HT1080 (cell line): ENCODE data around the gene PROM2. TPM values are rescaled to one million over a fixed set of nuclear protein-coding genes. Genes with fewer than 3 reads are reported as not detected.

Source experiments
- DNase-seq: peaks from one replicate; pipeline ENCODE4 v3.0.0-alpha.2; 2015; ENCODE audit warnings: low read depth
- total RNA-seq: library from RNA; depleted of rRNA; stranded (reverse); fragments of >200 nt; shearing (Covaris generic); gene quantifications from 2 replicates; pipeline ENCODE4 v1.2.3, GENCODE V29; 2014

Gene PROM2
- total RNA-seq, 1 experiment from 2014 or later: not detected

DNA sequence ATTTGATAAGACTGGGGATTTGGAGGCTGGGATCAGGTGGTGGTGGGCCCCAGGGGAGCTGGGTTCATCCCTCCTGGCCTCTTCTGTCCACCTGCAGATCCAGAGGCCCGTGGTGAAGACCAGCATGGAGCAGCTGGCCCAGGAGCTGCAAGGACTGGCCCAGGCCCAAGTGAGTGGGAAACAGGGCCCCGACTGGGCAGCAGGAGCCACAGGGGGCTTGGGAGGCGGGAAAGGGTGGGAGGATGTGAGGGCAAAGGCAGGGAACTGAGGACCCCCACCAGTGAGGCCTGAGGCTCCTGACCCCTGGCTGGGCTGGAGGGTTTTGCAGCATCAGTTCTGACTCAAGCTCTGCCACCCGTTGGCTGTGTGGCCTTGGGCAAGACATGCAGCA is 11.3 kb downstream of the PROM2 start:
- DNase-seq: no peak

DNA sequence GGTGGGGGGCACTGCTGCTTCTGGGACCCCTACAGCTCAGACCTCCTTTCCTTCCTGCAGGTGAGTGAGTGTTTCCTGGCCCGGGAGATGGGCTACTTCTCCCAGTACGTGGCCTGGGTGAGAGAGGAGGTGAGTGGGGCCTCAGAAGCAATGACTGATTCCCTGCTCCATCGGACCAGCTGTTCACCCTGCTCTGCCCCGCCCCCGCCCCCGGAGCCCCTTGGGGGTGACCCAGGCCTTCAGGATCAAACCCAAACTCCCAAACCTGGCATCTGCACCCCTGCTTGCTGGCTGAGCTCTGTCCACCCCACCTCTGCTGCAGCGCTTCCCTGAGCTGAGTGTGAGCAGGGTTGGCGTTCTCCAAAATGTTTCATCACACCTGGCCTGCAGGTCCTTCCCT is 13.1 kb downstream of the PROM2 start:
- no peak for DNase-seq

DNA sequence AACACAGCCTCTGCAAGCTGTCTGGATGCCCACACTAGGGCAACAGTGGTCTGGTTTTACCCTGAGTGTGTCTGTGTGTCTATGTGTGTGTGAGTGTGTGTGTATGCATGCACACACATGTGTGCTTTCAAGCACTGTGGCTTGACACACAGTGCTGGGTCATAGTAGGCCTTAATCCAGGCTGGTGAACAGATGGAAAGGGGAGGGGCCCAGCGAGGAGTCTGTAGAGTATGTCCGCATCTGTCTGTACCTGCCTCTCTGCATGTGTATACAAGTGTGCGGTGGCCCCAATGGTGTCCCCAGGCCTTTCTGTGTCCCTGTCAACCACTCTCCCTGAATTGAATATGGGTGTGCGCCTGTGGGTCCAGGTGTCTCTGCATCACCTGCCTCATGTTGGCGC is 13.6 kb downstream of the PROM2 start:
- DNase-seq: no peak

DNA sequence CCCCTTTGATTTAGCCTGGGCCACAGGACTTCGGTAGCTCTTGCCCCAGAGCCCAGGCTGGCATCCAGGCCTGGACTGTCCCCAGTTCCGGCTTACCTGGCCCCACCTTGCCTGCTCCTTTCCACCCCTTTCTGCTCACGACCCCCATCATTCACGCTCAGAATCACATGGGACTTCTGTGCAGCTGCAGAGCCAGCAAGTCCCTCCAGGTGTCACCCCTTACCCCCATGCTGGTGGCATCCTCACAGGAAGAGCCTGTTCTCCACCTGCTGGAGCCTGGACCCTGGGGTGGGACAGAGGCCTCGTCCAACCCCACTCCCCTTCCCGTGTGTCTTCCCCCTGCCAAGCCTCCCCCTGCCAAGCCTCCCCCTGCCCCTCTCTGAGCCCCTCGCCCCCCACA is 15.0 kb downstream of the PROM2 start:
- DNase-seq: no peak

DNA sequence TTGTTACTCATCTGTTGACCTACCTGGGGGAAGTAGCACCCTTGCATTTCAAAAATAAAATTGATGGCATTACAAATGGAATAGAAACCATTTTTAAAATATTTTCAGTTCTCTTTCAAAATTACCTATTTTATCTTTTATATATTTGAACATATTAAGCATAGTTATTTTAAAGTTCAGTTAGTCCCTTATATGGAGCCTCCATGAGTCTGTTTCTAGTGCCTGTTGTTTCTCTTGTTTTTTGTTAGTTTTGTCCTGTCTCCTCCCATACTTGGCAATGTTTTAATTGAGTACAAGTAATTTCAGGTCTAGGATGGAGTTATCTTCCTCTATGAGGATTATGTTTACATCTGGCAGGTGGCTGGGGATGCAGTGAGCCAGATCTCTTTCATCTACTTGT is 17.0 kb downstream of the PROM2 start:
- DNase-seq: no peak

DNA sequence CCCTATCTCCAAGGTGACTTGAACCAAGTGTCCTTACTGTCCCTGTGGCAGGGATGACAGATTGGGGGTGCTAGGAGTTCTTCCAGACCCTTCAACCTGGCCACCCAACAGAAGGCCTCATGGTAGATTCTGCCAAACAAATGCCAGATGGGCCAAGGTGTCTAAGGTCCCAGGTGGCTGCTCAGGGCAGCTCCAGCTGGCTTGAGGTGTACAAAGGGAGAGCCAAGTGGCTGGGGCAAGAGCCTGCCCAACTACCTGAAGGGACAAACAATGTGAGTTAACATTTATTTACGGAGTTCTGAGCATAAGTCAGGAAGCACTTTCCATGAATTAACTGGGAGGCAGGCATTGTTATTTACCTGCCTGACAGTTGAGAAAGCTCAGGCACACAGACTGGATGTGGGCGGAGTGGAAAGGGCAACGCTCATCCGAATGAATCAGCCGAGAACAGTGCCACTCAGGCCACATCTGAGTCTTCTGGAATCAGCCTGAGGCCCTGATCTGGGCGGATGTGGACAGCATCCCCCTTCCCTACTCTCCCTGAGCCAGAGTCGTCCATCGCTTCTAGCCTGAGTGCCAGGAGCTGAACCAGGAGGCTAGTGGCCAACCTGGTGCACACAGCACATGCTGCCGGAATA is 18.5 kb downstream of the PROM2 start:
- peak; percentile 29 for DNase-seq

DNA sequence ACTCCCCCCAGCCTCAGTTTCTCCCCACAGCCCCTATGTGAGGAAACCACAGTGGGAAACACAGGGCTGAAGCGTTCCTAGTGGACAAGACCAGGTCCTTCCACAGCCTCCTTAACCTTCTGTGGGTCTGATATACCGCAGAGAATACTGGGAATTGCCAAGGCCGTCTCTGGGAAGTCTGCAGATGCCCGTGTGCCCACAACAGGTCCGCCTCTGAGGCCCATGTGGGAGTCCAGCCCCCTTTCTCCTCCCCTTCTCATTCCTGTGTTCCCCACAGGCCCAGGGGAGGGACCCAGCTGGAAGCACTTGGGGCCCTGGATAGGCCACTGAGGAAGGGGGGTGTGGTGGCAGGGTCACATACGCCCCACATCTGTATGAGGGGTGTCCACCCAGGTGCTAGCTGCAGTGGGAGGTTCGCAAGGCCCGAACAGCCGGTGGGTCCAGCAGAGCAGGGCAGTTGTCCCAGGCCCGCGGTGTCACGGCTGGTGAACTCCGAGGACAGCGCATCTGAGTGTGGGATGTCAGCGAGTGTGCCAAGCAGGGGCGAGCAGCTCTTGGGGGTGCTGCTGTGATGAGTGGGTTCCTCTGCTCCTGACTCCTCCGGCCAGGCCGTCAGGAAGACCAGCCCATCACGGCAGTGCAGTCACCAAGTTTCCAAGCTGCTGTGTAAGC is 20.5 kb downstream of the PROM2 start:
- DNase-seq: no peak

DNA sequence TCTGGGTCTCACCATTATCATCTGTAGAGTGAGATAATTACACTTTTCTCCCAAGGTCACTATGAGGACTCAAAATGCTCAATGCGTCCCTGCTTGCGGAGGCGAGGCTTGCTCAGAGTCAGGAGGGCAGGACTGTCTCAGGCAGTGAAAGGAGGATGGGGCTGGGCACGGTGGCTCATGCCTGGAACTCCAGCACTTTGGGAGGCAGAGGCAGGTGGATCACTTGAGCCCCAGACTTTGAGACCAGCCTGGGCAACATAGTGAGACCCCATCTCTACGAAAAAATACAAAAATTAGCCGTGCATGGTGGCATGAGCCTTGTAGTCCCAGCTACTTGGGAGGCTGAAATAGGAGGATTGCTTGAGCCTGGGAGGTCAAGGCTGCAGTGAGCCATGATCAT is 21.1 kb downstream of the PROM2 start:
- no peak for DNase-seq

DNA sequence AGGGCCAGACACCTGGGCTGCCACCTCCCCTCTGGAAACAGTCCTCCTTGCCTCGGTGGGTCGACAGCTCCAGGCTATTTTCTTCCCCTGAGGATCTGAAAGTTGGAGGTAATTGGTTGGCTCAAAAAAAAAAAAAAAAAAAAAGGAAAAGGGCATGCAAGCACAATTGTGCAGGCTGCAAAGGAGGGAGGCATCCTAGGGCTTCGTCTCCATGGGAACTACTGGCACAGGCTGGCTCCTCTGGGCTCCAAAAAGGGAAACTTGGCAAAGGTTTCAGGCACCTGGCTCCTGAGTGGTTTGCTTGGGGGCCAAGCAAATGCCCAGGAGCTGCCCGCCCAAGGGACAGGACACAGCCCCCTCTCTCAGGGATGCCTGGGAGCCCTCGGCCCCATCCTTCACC is 21.8 kb downstream of the PROM2 start:
- no peak for DNase-seq

DNA sequence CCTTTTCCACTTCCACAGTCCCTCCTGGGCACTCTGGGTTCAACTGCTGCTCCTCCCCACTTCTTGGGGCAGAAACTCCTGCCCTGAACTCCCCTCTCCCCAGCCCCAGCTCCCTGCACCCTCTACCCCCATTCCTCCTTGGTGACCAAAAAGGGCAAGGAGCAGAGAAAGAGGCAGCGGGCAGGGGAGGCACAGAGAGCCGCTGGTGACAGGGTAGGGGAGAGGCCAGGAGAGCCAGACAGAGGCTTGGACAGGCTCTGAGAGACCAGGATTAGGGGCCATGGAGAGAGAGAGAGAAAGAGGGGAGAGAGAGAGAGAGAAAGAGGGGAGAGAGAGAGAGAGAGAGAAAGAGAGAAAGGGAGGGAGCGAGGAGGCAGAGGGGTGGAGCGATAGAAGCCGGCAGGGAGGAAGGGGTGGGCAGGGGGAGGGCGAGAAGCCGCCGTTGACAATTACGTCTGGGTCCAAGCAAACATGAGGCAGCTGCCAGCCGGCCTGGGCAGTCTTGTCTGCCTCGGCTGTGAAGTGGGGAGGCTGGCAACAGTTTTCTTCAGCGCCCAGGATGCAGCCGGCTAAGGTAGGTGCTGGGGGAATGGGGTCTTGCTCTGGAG is 22.7 kb downstream of the PROM2 start, which contains the start of gene KCNIP3:
TSS of gene KCNIP3 (plus strand) at position 468 of the 608 bp plus-strand sequence. CDS start at position 560, 92 bp downstream.
- DNase-seq: no peak

DNA sequence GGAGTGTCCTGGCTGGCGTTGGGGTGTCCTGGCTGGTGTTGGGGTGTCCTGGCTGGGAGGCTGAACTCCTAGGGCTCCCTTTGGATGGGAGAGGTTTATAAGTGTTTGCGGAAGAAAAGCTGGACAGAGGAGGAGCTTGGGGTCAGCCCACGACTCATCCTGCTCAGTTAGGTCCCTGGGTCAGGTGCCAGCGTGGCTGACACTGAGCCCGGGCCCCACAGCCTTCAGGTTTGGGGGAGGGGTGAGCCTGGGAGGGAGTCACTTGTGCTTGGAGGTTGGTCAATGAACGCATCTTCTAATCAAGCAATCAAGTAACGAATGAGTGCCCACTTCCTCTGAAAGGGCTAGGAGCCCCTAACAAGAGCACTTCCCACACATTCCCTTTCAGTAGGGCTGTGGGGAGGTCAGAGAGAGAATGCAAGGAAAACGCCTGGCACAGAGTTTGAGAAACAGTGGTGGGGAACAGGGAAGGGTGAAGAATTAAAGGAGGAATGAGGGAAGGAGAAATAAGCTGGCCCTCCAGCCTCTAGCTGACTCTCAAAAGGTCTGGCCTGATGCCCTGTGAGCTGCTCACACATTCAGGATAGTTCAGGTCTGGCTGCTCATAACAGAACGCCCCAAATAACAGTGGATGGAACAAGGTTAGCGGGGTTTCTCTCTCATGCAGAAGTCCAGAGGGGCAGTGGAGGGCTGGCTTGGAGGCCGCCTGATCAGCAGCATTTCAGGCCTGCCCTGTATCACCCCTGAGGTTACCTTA is 23.6 kb downstream of the PROM2 start:
- no peak for DNase-seq

DNA sequence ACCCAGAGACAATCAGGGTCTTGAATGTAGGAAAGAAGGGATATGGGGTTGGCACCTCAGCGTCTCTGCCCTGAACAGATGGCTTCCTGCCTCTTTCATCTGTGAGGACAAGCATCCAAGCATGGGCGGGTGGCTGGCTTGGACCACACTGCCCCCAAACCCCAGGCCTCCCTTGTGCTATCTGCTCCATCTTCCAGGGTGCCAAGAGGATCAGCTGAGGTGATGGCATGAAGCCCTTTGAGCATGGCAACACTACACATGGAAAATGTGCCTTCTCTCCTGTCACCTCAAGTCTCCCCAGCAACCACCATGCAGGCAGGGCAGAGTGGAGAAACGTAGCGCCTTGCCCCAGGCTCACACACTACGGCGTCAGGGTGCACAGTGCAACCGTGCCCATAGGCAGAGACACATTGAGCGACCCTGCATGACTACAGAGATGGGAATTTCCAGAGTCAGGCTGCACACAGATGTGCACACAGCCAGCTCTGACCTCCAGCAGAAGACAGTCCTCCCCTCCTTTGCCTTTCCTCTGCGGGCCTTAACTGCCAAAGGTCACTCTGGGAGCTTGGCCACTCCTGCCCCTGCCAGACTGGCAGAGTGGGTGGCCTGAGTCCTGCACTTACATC is 24.4 kb downstream of the PROM2 start:
- no peak for DNase-seq

DNA sequence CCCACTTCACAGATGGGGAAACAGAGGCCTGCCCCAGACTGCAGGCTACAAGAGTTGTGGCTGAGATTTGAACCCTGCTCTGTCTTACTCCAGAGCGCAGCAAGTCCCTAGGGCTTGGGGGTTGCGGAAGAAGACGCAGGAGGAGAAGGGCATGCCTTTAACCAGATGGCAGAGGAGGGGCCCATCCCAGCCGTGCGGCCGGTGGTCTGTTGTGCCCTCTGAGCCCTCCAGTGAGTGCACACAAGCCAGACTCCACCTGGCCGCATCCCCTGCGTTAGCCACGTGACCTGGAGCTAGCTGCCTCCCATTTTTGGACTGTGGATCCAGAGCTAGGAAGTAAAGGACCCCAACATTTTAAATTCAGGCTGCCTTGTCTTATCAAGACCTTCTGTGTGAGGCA is 25.7 kb downstream of the PROM2 start:
- no peak for DNase-seq

DNA sequence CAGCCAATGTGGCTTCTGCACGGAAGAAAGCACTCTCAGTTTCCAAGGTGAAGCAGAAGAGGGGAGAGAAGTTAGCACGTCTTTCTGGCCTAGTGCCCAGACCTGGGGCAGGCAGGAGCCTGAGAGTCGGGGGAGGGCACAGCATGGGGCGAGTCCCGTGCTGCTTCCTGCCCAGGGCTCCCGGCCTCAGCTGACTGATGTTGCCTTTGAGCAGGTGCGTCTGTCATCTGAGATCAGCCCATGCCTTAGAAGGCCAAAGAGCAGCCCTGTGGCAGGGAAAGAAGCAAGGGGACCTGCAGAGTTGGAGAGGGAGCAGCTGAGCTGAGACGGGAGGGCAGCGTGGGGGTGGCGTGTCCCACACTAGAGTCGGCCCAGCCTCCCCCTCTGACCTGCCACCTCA is 26.2 kb downstream of the PROM2 start:
- peak; percentile 27 for DNase-seq

DNA sequence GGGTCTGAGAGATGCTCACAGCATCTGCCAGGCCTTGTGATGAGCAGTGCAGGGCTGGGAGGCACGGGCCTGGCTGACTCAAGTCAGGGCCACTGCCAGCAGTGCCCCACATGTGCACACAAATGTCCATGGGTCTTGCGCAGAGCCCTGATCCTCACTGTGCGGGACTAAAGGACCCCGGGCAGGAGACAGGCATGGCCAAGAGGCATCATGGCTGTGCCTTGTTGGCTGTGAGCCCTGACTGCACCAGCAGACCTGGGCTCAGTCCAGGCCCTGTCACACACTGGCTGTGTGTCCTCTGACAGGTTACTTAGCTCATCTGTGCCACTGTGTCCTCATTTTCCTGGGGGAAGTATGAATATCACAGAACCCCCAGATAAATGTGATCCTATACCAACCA is 26.9 kb downstream of the PROM2 start:
- DNase-seq: no peak

DNA sequence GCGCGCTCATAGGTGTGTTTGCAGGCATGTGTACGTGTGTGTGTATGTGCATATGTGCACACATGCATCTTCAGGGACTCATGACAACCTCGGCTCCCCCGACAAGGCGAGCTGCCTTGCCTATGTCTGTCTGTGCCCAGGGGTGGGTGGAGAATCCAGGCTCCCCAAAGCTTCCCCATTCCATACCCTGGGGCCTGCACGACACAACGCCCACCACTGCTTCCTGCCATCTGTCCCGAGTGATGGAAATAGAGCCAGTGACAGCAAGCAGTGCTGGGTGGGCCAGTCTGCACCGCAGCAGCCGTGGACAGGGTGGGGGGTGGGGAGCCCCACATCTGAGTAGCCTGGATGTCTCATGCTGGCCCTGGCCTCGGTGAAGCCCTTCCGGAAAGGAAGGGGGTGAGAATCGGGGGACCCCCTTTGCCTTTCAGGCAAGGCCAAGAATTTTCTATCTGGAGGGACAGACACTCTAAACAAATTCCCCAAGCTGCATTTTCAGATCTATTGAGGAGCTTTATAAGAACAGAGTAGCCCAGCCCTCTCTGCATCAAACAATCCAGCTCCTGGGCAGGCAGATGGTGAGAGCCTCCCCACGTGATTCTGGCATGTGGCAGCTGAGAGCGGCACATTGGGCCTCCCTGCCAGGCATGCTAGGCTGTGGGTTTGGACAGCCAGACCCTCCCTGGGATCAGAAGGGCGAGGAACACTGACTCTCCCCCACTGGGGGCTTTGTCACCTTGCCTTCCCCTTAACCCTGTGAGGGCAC is 27.8 kb downstream of the PROM2 start:
- DNase-seq: no peak

DNA sequence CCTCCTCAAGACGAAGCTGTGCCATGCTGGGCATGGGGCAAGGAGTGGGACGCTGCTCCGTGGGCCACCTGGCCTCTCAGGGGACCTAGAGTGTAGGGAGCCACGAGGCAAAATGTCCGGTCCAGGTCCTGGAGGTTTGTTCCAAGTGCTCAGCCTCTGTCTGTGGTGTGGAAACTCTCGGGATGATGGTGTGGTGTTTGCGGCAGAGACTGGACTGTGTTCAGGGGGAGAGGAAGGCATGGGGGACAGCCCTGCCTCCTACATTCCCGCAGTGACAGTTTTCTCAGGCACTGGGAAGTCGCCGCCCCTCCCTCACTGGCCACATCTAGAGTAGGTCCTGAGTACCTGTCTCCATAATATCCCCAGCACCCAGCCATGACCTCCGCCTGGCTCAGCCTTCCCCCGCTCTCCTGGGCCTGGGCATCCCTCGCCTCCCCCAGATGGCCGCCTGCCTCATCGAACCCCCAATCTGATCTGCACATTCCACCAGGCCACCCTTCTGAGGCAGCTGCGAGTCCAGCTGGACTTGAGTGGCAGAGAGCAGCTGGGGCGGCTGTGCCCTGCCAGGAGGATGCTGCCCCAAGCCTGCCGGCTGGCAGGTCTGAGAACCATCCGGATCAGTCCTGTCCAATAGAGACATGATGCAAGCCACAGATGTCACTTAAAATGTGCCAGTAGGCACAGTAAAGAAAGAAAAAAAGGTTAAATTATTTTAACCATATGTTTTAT is 29.1 kb downstream of the PROM2 start:
- DNase-seq: no peak

DNA sequence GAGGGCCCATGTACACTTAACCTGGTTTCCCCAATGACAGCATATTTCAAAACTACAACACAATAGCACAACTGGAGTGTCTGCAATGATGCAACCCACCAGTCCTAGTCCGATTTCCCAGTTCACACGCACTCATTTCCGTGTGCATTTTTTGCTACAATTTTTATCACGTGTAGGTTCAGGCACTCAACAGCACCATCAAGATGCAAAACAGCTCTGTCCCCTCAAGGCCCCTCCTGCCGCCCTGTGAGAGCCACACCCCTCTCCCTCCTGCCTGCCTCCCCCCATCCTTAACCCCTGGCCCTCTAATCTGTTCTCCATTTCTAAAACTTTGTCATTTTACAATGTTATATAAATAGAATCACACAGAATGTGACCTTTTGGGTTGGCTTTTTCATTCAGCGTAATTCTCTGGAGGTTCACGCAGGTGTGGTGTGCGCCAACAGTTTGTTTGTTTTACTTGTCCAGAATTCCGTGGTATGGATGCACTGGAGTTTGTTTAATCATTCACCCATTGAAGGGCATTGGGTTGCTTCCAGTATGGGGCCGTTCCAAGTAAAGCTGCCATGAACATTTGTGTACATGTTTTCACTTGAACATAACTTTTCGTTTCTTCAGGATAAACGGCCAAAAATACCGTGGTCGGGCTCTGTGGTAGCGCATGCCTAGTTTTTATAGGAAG is 31.3 kb downstream of the PROM2 start:
- DNase-seq: no peak

DNA sequence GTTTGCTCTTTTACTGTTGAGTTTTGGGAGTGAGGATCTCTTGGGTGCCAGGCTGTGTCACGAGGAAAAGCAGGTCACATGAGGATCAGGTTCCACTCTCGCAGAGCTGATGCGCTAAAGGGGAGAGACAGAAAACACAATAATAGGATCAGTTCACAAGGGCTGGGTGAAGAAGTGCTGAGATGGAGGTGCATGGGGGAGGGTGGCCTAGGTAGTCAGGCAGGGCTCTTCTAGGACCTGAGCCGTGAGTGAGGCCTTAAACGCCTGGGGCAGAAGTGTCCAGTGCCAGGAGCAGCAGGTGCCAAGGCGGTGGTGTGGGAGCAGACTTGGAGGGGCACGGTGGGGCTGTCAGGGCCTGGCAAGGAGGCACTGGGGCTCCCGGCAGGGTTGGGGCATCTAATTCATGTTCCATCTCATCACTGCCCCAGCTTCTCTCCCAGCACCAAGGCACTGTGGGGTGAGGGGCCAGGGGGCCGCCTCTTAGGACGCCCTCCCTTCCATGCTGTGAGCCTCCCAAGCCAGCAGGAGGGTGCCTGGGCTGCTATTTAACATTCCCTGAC is 32.2 kb downstream of the PROM2 start:
- no peak for DNase-seq
